Endothelial cell of umbilical vein (primary cell): ENCODE measurements around the gene FNDC3A. TPM values are rescaled to one million over a fixed set of nuclear protein-coding genes. Genes with fewer than 3 reads are reported as not detected.

Experiments used
- BruUV-seq: library from RNA; stranded (reverse); fragments of 400-500 nt; replicated peaks from 2 replicates; lab custom pipeline; 2021; lab: Mats Ljungman, UMichigan
- CTCF ChIA-PET: fragments of 300-600, 350-600 bp; sonication (Branson Sonifier 250); formaldehyde crosslinking; loops from one replicate; lab custom pipeline; 2021; ENCODE audit warnings: antibody characterized with exemption, inconsistent platforms; lab: Charles Lee
- POLR2A ChIA-PET: fragments of 300-600, 350-600 bp; sonication (Branson Sonifier 250); formaldehyde crosslinking; loops from one replicate; lab custom pipeline; 2021; ENCODE audit warnings: antibody characterized with exemption, inconsistent platforms; lab: Charles Lee
- DNase-seq: peaks from one replicate; pipeline ENCODE4 v3.0.0-alpha.2; 2011; ENCODE audit warnings: low read depth, low spot score
- FAIRE-seq: peaks from 2 replicates; lab custom pipeline; 2011; peaks lifted over from hg19 to GRCh38; lab: Jason Lieb, UNC
- H2AFZ ChIP-seq: 2 replicates; pipeline ENCODE4 v1.6.0; 2012; ENCODE audit warnings: low read depth, low read length, control low read depth, inconsistent platforms
- H3K27ac ChIP-seq: 2 replicates; pipeline ENCODE4 v1.5.1; 2011; ENCODE audit warnings: low read depth, mild to moderate bottlenecking, control low read depth, low read length, moderate library complexity; ENCODE audit not compliant: insufficient read depth
- H3K27me3 ChIP-seq, 2 experiments: 2 replicates each; pipeline versions ENCODE4 v1.6.0 to v1.6.1; 2011; ENCODE audit warnings: low read length in 2 of 2, mixed read lengths in 1 of 2; ENCODE audit not compliant: control insufficient read depth in 2 of 2, insufficient read depth in 2 of 2
- H3K36me3 ChIP-seq, 2 experiments: 2 replicates in 1 of 2; 3 replicates in 1 of 2; pipeline ENCODE4 v1.5.1; 2011; ENCODE audit warnings: low read length in 2 of 2, mild to moderate bottlenecking in 1 of 2, moderate library complexity in 1 of 2; ENCODE audit not compliant: control insufficient read depth in 2 of 2, insufficient read depth in 2 of 2; ENCODE audit errors: extremely low read depth in 1 of 2
- H3K4me1 ChIP-seq: 3 replicates; pipeline ENCODE4 v1.5.1; 2011; ENCODE audit warnings: mild to moderate bottlenecking, low read length; ENCODE audit not compliant: control insufficient read depth, insufficient read depth; ENCODE audit errors: extremely low read depth
- H3K4me2 ChIP-seq: 2 replicates; pipeline ENCODE4 v1.6.1; 2011; ENCODE audit warnings: low read length, control low read depth, mixed read lengths; ENCODE audit not compliant: insufficient read depth
- H3K4me3 ChIP-seq, 3 experiments: fragments of 200-600 bp in 1 of 3; sonication (generic), shearing (Covaris generic) in 1 of 3; replicated peaks in 1 of 3; 2 replicates each; pipeline ENCODE4 v1.5.1; 2011 to 2016; ENCODE audit warnings: control low read depth in 3 of 3, low read length in 3 of 3, mild to moderate bottlenecking in 2 of 3, inconsistent platforms in 1 of 3, low read depth in 1 of 3, moderate library complexity in 1 of 3; ENCODE audit not compliant: insufficient read depth in 1 of 3
- H3K79me2 ChIP-seq: 2 replicates; pipeline ENCODE4 v1.6.0; 2012; ENCODE audit warnings: low read length, inconsistent platforms; ENCODE audit not compliant: control insufficient read depth, insufficient read depth
- H3K9ac ChIP-seq: replicated peaks from 2 replicates; pipeline ENCODE3; 2011; ENCODE audit warnings: low read length, control low read depth; ENCODE audit not compliant: insufficient read depth; ENCODE audit errors: extremely low read depth
- H3K9me1 ChIP-seq: replicated peaks from 3 replicates; pipeline ENCODE4 v1.6.0; 2011; ENCODE audit warnings: mild to moderate bottlenecking, low read length; ENCODE audit not compliant: control insufficient read depth, insufficient read depth; ENCODE audit errors: extremely low read depth
- H3K9me3 ChIP-seq: replicated peaks from 2 replicates; pipeline ENCODE4 v1.5.1; 2012; ENCODE audit warnings: low read length, inconsistent platforms; ENCODE audit not compliant: control insufficient read depth, insufficient read depth
- H4K20me1 ChIP-seq: replicated peaks from 2 replicates; pipeline ENCODE3; 2011; ENCODE audit warnings: mild to moderate bottlenecking, low read length; ENCODE audit not compliant: control insufficient read depth, insufficient read depth; ENCODE audit errors: extremely low read depth
- EZH2 ChIP-seq: IDR thresholded peaks from 2 replicates; pipeline ENCODE4 v1.6.1; 2012; ENCODE audit warnings: borderline replicate concordance, low read depth, mild to moderate bottlenecking, moderate library complexity, low read length, inconsistent platforms; ENCODE audit not compliant: severe bottlenecking
- FOS ChIP-seq: IDR thresholded peaks from 2 replicates; pipeline ENCODE4 v1.6.1; 2011; ENCODE audit warnings: mild to moderate bottlenecking, low read length, moderate library complexity, borderline replicate concordance; ENCODE audit not compliant: insufficient read depth
- GATA2 ChIP-seq: IDR thresholded peaks from 2 replicates; pipeline ENCODE4 v1.7.0; 2011; ENCODE audit warnings: low read depth, mild to moderate bottlenecking, moderate library complexity, mixed read lengths, low read length; ENCODE audit not compliant: insufficient read length, insufficient read depth
- JUN ChIP-seq: IDR thresholded peaks from 2 replicates; pipeline ENCODE4 v1.6.1; 2011; ENCODE audit warnings: borderline replicate concordance, low read depth; ENCODE audit not compliant: insufficient read length, insufficient read depth
- MAX ChIP-seq: IDR thresholded peaks from 2 replicates; pipeline ENCODE4 v1.6.1; 2011; ENCODE audit not compliant: insufficient read depth, insufficient read length
- MYC ChIP-seq: IDR thresholded peaks from one replicate; pipeline ENCODE4 v1.6.1; 2011; ENCODE audit warnings: mild to moderate bottlenecking, low read depth, low read length
- POLR2A ChIP-seq: IDR thresholded peaks from 2 replicates; pipeline ENCODE4 v1.6.1; 2012; ENCODE audit warnings: low read depth, mild to moderate bottlenecking, control low read depth, low read length
- POLR2AphosphoS5 ChIP-seq: IDR thresholded peaks from 2 replicates; pipeline ENCODE4 v1.6.1; 2012; ENCODE audit warnings: low read depth, mild to moderate bottlenecking, control low read depth, low read length, moderate library complexity; ENCODE audit not compliant: insufficient read depth
- dilution Hi-C: fragments of 300-500 bp; cut with MboI; formaldehyde crosslinking; loops from one replicate; pipeline ENCODE4 v1.15.0; 2019; ENCODE audit warnings: low sequenced_read_pairs; ENCODE audit not compliant: extremely low pct_ligation_motif_present
- intact Hi-C: fragments of 100-400 bp; cut with micrococcal nuclease; formaldehyde crosslinking; loops from one replicate; pipeline ENCODE4 v1.10.0; 2022
- polyA plus RNA-seq, 4 experiments: library from polyadenylated mRNA; depleted of rRNA in 3 of 4; stranded (reverse) in 3 of 4; unstranded in 1 of 4; fragments of >200 nt; gene quantifications; 2 replicates each; pipeline versions ENCODE4 v1.2.1 to v1.2.3, GENCODE V29; 2011 to 2012; ENCODE audit warnings: missing spikeins in 1 of 4
- total RNA-seq: library from RNA; stranded (reverse); gene quantifications from 2 replicates; pipeline ENCODE4 v1.2.3, GENCODE V29; 2021
- TF ChIP-seq, protein P1 (sequence below), 2 donors: IDR thresholded peaks; 1 replicate in 1 of 2; 2 replicates in 1 of 2; pipeline ENCODE4 v1.5.1; 2011; ENCODE audit warnings: low read length in 2 of 2, mild to moderate bottlenecking in 2 of 2, moderate library complexity in 2 of 2, control low read depth in 1 of 2, inconsistent platforms in 1 of 2, low read depth in 1 of 2; ENCODE audit not compliant: insufficient read depth in 1 of 2; ENCODE audit errors: extremely low read depth in 1 of 2

Gene FNDC3A
- total and polyA plus RNA-seq, 2 donors (not counting 3 experiments of a cell fraction or from before 2014, with no cell fraction given), result 26.3 to 50.8 TPM

DNA sequence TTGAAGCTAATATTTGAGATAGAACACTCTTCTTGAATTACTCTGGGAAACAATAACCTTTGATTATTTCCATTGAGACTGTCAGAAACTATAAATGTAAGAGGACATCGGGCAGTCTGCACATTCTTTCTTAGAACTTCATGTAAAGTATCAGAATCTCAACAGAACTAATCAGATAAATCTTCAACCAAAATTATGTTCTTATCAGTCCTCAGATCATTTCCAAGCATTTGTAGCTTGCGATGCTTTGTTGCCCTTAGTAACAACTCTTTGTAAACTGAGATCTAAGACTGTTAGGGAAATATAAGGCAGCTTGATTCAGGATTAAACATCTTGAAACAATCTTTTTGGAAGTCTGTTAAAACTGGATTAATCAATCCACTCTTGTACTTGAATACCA, 70.3 kb downstream of the FNDC3A start:
- intact Hi-C loops, result no loop called here
- no TSS peak for BruUV-seq
- Histone ChIP-seq H3K4me3 (no peak overlapping the region), H3K79me2 (no peaks in the 10 kb centered on the region), H4K20me1 (no peaks in the 10 kb centered on the region), H3K9ac (no peak overlapping the region), H3K27me3 (no peaks in the 10 kb centered on the region), H3K4me1 (no peaks in the 10 kb centered on the region), H3K9me1 (no peaks in the 10 kb centered on the region), H3K9me3 (no peaks in the 10 kb centered on the region), H3K36me3 (no peaks in the 10 kb centered on the region), H3K4me2 (no peak overlapping the region), H2AFZ (no peak overlapping the region), H3K27ac (no peak overlapping the region)
- FAIRE-seq, result no peak
- ChIA-PET CTCF (interaction anchor here (0.8 to 1.5 kb wide), 2 partner anchors 11 to 12 kb away, joined by 3 to 7 read pairs; no protein-coding TSS in a partner anchor), POLR2A (no interaction called here)
- dilution Hi-C loops, result no loop called here
- no peak for DNase-seq
- TF ChIP-seq POLR2A (no peak), FOS (no peak), POLR2AphosphoS5 (no peak), MAX (no peak)
- TF ChIP-seq, protein P1, sequence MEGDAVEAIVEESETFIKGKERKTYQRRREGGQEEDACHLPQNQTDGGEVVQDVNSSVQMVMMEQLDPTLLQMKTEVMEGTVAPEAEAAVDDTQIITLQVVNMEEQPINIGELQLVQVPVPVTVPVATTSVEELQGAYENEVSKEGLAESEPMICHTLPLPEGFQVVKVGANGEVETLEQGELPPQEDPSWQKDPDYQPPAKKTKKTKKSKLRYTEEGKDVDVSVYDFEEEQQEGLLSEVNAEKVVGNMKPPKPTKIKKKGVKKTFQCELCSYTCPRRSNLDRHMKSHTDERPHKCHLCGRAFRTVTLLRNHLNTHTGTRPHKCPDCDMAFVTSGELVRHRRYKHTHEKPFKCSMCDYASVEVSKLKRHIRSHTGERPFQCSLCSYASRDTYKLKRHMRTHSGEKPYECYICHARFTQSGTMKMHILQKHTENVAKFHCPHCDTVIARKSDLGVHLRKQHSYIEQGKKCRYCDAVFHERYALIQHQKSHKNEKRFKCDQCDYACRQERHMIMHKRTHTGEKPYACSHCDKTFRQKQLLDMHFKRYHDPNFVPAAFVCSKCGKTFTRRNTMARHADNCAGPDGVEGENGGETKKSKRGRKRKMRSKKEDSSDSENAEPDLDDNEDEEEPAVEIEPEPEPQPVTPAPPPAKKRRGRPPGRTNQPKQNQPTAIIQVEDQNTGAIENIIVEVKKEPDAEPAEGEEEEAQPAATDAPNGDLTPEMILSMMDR (IDR thresholded peaks at IDR 0.05; ENCODE audit: extremely low read depth in 1 of 2, insufficient read depth in 1 of 2, low read depth in 1 of 2, low read length in 2 of 2), result no peak

DNA sequence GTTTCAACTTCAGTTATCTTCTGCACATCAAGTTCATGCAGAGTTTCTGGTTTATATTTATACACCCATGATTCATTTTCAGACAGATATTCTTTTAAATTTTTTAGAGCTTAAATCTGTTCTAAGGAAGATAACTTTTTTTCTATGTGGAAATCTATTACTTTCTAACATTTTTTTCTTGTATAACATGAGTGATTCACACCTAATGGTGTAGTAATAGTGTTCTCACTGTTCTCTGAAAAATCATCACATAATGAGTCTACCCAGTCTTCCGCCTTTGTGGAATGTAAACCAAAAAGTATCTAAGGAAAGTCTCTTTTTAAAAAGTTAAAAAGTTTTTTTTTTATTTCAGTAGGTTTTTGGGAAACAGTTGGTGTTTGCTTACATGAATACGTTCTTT, 70.8 kb downstream of the FNDC3A start:
- CTCF ChIA-PET, result interaction anchor here (1.5 kb wide), 1 partner anchor 11 kb away, joined by 7 read pairs; no protein-coding TSS in a partner anchor
- Histone ChIP-seq H3K36me3 (no peaks in the 10 kb centered on the region), H3K27me3 (no peaks in the 10 kb centered on the region), H3K9me3 (no peaks in the 10 kb centered on the region), H3K79me2 (no peaks in the 10 kb centered on the region), H3K9ac (no peak overlapping the region), H3K27ac (no peak overlapping the region), H4K20me1 (no peaks in the 10 kb centered on the region), H3K4me3 (no peak overlapping the region), H3K9me1 (no peaks in the 10 kb centered on the region), H3K4me2 (no peak overlapping the region), H2AFZ (no peak overlapping the region), H3K4me1 (no peaks in the 10 kb centered on the region)
- FAIRE-seq, result no peak
- intact Hi-C loops, result no loop called here
- dilution Hi-C loops, result no loop called here
- no peak for DNase-seq
- POLR2A ChIA-PET, result no interaction called here
- TF ChIP-seq MYC (no peak), MAX (no peak), GATA2 (no peak), POLR2AphosphoS5 (no peak), EZH2 (no peak), POLR2A (no peak), FOS (no peak), JUN (no peak)
- TF ChIP-seq, protein P1 (IDR thresholded peaks at IDR 0.05; ENCODE audit: extremely low read depth in 1 of 2, insufficient read depth in 1 of 2, low read depth in 1 of 2, low read length in 2 of 2), result no peak
- no TSS peak for BruUV-seq
